B cell (primary cell): ENCODE measurements around the gene TTLL10. TPM values are rescaled to one million over a fixed set of nuclear protein-coding genes. Genes with fewer than 3 reads are reported as not detected.

ENCODE experiments used
- ATAC-seq: fragments of 200-7000 bp; cut with Tn5 transposase; one replicate; pipeline ENCODE4 v1.10.0; 2021; ENCODE audit warnings: low read depth, mild to moderate bottlenecking, moderate number of reproducible peaks, moderate library complexity
- CTCF ChIA-PET: fragments of 350-600 bp; sonication (Branson Sonifier 250); formaldehyde crosslinking; loops from one replicate; lab custom pipeline; 2021; ENCODE audit warnings: antibody characterized with exemption, inconsistent platforms; lab: Charles Lee
- POLR2A ChIA-PET: fragments of 350-600 bp; sonication (Branson Sonifier 250); formaldehyde crosslinking; loops from one replicate; lab custom pipeline; 2021; ENCODE audit warnings: antibody characterized with exemption; lab: Charles Lee
- DNase-seq: peaks from one replicate; pipeline ENCODE4 v3.0.0; 2013
- H2AFZ ChIP-seq: 2 replicates; pipeline ENCODE4 v1.6.1; 2012; ENCODE audit warnings: mild to moderate bottlenecking, low read depth, low read length; ENCODE audit not compliant: insufficient read depth, poor library complexity, severe bottlenecking
- H3K27ac ChIP-seq, 2 donors: 1 replicate in 1 of 2; 2 replicates in 1 of 2; pipeline ENCODE4 v1.5.1; 2012 to 2013; ENCODE audit warnings: low read length in 2 of 2, mild to moderate bottlenecking in 2 of 2, moderate library complexity in 1 of 2
- H3K27me3 ChIP-seq, 4 experiments: fragments of 200-600 bp in 1 of 4; sonication (generic) in 1 of 4; replicated peaks in 1 of 4; 1 replicate in 2 of 4; 2 replicates in 2 of 4; pipeline versions ENCODE4 v1.6.1 to v1.7.0; 2013 to 2016; ENCODE audit warnings: low read length in 3 of 4, mild to moderate bottlenecking in 2 of 4, mixed read lengths in 1 of 4, moderate library complexity in 1 of 4; ENCODE audit not compliant: insufficient read depth in 4 of 4, control insufficient read depth in 3 of 4; ENCODE audit errors: control extremely low read depth in 1 of 4
- H3K36me3 ChIP-seq, 2 experiments: replicated peaks in 1 of 2; 1 replicate in 1 of 2; 2 replicates in 1 of 2; pipeline versions ENCODE4 v1.6.1 to v1.7.1; 2013; ENCODE audit warnings: low read length in 1 of 2; ENCODE audit not compliant: insufficient read depth in 2 of 2, control insufficient read depth in 1 of 2; ENCODE audit errors: control extremely low read depth in 1 of 2, extremely low read depth in 1 of 2
- H3K4me1 ChIP-seq, 2 donors: fragments of 200-600 bp in 1 of 2; sonication (generic) in 1 of 2; 1 replicate in 1 of 2; 2 replicates in 1 of 2; pipeline versions ENCODE4 v1.5.1 to v1.6.1; 2013 to 2017; ENCODE audit warnings: low read length in 2 of 2; ENCODE audit not compliant: control insufficient read depth in 2 of 2, insufficient read depth in 2 of 2
- H3K4me2 ChIP-seq: replicated peaks from 2 replicates; pipeline ENCODE3; 2012; ENCODE audit warnings: mild to moderate bottlenecking, low read depth, low read length; ENCODE audit not compliant: poor library complexity, severe bottlenecking
- H3K4me3 ChIP-seq, 5 experiments: fragments of 200-600 bp in 1 of 5; sonication (generic) in 1 of 5; 1 replicate in 3 of 5; 2 replicates in 2 of 5; pipeline versions ENCODE4 v1.5.1 to v1.7.0; 2011 to 2016; ENCODE audit warnings: low read length in 4 of 5, mild to moderate bottlenecking in 4 of 5, low read depth in 2 of 5, control low read depth in 1 of 5, moderate library complexity in 1 of 5; ENCODE audit not compliant: insufficient read depth in 1 of 5; ENCODE audit errors: control extremely low read depth in 1 of 5, extremely low read depth in 1 of 5
- H3K79me2 ChIP-seq: fragments of 200-600 bp; sonication (generic); one replicate; pipeline ENCODE4 v1.6.0; 2016; ENCODE audit warnings: low read length; ENCODE audit not compliant: control insufficient read depth, insufficient read depth
- H3K9ac ChIP-seq: fragments of 200-600 bp; sonication (generic); 2 replicates; pipeline ENCODE4 v1.6.1; 2017; ENCODE audit warnings: mild to moderate bottlenecking, low read length, moderate library complexity
- H3K9me3 ChIP-seq, 3 donors: one replicate each; pipeline versions ENCODE4 v1.6.1 to v1.7.1; 2013; ENCODE audit warnings: low read length in 2 of 3; ENCODE audit not compliant: control insufficient read depth in 2 of 3, insufficient read depth in 1 of 3; ENCODE audit errors: control extremely low read depth in 1 of 3
- H4K20me1 ChIP-seq: 2 replicates; pipeline ENCODE4 v1.6.0; 2012; ENCODE audit warnings: mild to moderate bottlenecking, low read length; ENCODE audit not compliant: insufficient read depth, control insufficient read depth, poor library complexity, severe bottlenecking
- H3K27ac Mint-ChIP-seq: one replicate; pipeline ENCODE4 v1.8.0; 2021; ENCODE audit warnings: mixed read lengths
- H3K27me3 Mint-ChIP-seq: one replicate; pipeline ENCODE4 v1.8.0; 2021; ENCODE audit warnings: mixed read lengths
- H3K4me1 Mint-ChIP-seq: one replicate; pipeline ENCODE4 v1.8.0; 2021; ENCODE audit warnings: mixed read lengths
- H3K4me3 Mint-ChIP-seq: one replicate; pipeline ENCODE4 v1.8.0; 2021; ENCODE audit warnings: mixed read lengths
- H3K9me3 Mint-ChIP-seq: one replicate; pipeline ENCODE4 v1.8.0; 2022; ENCODE audit warnings: mixed read lengths; ENCODE audit not compliant: insufficient read depth
- EZH2 ChIP-seq: IDR thresholded peaks from 2 replicates; pipeline ENCODE4 v1.6.1; 2012; ENCODE audit warnings: borderline replicate concordance, low read depth, mild to moderate bottlenecking, moderate library complexity, low read length; ENCODE audit not compliant: insufficient read depth, poor library complexity, severe bottlenecking
- WGBS: methylation state at CpG from one replicate; pipeline ENCODE4 v1.1.5; 2013; ENCODE audit warnings: missing lambda C conversion rate; ENCODE audit not compliant: insufficient coverage; 5-methylcytosine and 5-hydroxymethylcytosine counted together
- intact Hi-C: fragments of 100-400 bp; cut with micrococcal nuclease; formaldehyde crosslinking; loops from one replicate; pipeline ENCODE4 v1.10.0; 2022
- polyA plus RNA-seq: library from polyadenylated mRNA; depleted of rRNA; stranded (reverse); fragments of >200 nt; gene quantifications from 2 replicates; pipeline ENCODE4 v1.2.3, GENCODE V29; 2012
- total RNA-seq, 2 donors: library from RNA; stranded (reverse); fragments of 120-200 nt in 1 of 2; gene quantifications; 1 replicate in 1 of 2; 2 replicates in 1 of 2; pipeline versions ENCODE4 v1.2.3 to v1.2.4, GENCODE V29; 2013 to 2022
- TF ChIP-seq, protein P1 (sequence below): fragments of 200-600 bp; IDR thresholded peaks from one replicate; pipeline ENCODE4 v1.8.0; 2022; ENCODE audit warnings: antibody characterized with exemption, mild to moderate bottlenecking

TTLL10 gene
- total and polyA plus RNA-seq, 2 donors (not counting 1 experiment from before 2014, with no cell fraction given) = 0.37 to 0.45 TPM

GRCh38 chr1:1181129-1181937, 7.7 kb downstream of the TTLL10 start:
- H3K27me3 ChIP-seq = peaks cover 0 to 53% (median 19%) of the 10 kb centered on the region in 4 experiments
- no peak overlapping the region for H3K9ac ChIP-seq
- H3K27me3 Mint-ChIP-seq = peaks cover 16% of the 10 kb centered on the region
- no peaks in the 10 kb centered on the region for H3K9me3 Mint-ChIP-seq
- H2AFZ ChIP-seq = no peak overlapping the region
- no peak overlapping the region for H3K4me2 ChIP-seq
- ATAC-seq = no peak
- no peaks in the 10 kb centered on the region for H3K79me2 ChIP-seq
- no peaks in the 10 kb centered on the region for H4K20me1 ChIP-seq
- 92% methylated on average over 25 of the region's 26 CpGs for WGBS
- intact Hi-C loops = no loop called here
- no peaks in the 10 kb centered on the region for H3K36me3 ChIP-seq
- no peak overlapping the region for H3K4me3 ChIP-seq
- POLR2A ChIA-PET = no interaction called here
- H3K27ac ChIP-seq = no peak overlapping the region
- H3K4me1 Mint-ChIP-seq = peaks cover 21% of the 10 kb centered on the region
- DNase-seq = no peak
- CTCF ChIA-PET = no interaction called here
- peaks cover 8 to 17% of the 10 kb centered on the region in 2 donors for H3K4me1 ChIP-seq
- TF ChIP-seq EZH2 = no peak
- TF ChIP-seq, protein P1, sequence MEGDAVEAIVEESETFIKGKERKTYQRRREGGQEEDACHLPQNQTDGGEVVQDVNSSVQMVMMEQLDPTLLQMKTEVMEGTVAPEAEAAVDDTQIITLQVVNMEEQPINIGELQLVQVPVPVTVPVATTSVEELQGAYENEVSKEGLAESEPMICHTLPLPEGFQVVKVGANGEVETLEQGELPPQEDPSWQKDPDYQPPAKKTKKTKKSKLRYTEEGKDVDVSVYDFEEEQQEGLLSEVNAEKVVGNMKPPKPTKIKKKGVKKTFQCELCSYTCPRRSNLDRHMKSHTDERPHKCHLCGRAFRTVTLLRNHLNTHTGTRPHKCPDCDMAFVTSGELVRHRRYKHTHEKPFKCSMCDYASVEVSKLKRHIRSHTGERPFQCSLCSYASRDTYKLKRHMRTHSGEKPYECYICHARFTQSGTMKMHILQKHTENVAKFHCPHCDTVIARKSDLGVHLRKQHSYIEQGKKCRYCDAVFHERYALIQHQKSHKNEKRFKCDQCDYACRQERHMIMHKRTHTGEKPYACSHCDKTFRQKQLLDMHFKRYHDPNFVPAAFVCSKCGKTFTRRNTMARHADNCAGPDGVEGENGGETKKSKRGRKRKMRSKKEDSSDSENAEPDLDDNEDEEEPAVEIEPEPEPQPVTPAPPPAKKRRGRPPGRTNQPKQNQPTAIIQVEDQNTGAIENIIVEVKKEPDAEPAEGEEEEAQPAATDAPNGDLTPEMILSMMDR = no peak
- H3K4me3 Mint-ChIP-seq = no peak overlapping the region
- peaks cover 0 to 5% (median 0%) of the 10 kb centered on the region in 3 donors for H3K9me3 ChIP-seq
- peak overlapping the region; percentile 27 for H3K27ac Mint-ChIP-seq

- peaks cover 11% of the 10 kb centered on the region for H3K27me3 Mint-ChIP-seq
- no peak overlapping the region for H3K4me3 ChIP-seq
- WGBS = 81% methylated on average over 21 of the region's 21 CpGs
- no peak overlapping the region for H3K27ac Mint-ChIP-seq
- POLR2A ChIA-PET = no interaction called here
- no peak overlapping the region for H3K4me2 ChIP-seq
- peaks cover 8 to 15% of the 10 kb centered on the region in 2 donors for H3K4me1 ChIP-seq
- peaks cover 18% of the 10 kb centered on the region for H3K4me1 Mint-ChIP-seq
- H3K79me2 ChIP-seq = no peaks in the 10 kb centered on the region
- no peaks in the 10 kb centered on the region for H4K20me1 ChIP-seq
- no peak for TF ChIP-seq EZH2
- TF ChIP-seq, protein P1 = no peak
- no peak overlapping the region for H3K27ac ChIP-seq
- H3K9ac ChIP-seq = no peak overlapping the region
- no peak overlapping the region for H2AFZ ChIP-seq
- intact Hi-C loops = no loop called here
- CTCF ChIA-PET = no interaction called here
- H3K9me3 Mint-ChIP-seq = no peaks in the 10 kb centered on the region
- peaks cover 0 to 46% (median 16%) of the 10 kb centered on the region in 4 experiments for H3K27me3 ChIP-seq
- peaks cover 0 to 3% (median 0%) of the 10 kb centered on the region in 3 donors for H3K9me3 ChIP-seq
- DNase-seq (no peak), ATAC-seq (no peak)
- H3K4me3 Mint-ChIP-seq = no peak overlapping the region
- no peaks in the 10 kb centered on the region for H3K36me3 ChIP-seq
Observed at GRCh38 chr1:1181938-1182410, 8.3 kb downstream of the TTLL10 start.
